H9 (cell line): ENCODE data around the gene DGCR8. TPM values are rescaled to one million over a fixed set of nuclear protein-coding genes. Genes with fewer than 3 reads are reported as not detected.
A peak's percentile ranks its signal among the peaks of the same experiment; 100 is the strongest.

ENCODE experiments used
- DNase-seq: peaks from one replicate; pipeline ENCODE4 v3.0.0-alpha.2; 2017
- H2AFZ ChIP-seq: one replicate; pipeline ENCODE4 v1.6.1; 2013; ENCODE audit warnings: mild to moderate bottlenecking, low read length, control low read depth, moderate library complexity
- H2AK5ac ChIP-seq: 2 replicates; pipeline ENCODE4 v1.6.1; 2013; ENCODE audit warnings: low read length, control low read depth, mixed read lengths; ENCODE audit not compliant: insufficient read length
- H2BK120ac ChIP-seq: one replicate; pipeline ENCODE4 v1.6.1; 2013; ENCODE audit warnings: low read depth, mild to moderate bottlenecking, low read length, control low read depth, inconsistent platforms; ENCODE audit not compliant: poor library complexity, severe bottlenecking
- H2BK12ac ChIP-seq: 2 replicates; pipeline ENCODE4 v1.6.1; 2013; ENCODE audit warnings: low read length, control low read depth, mixed read lengths, low read depth; ENCODE audit not compliant: insufficient read length
- H2BK15ac ChIP-seq: 2 replicates; pipeline ENCODE4 v1.6.1; 2013; ENCODE audit warnings: low read depth, low read length, control low read depth
- H2BK20ac ChIP-seq: one replicate; pipeline ENCODE4 v1.6.1; 2013; ENCODE audit warnings: low read depth, mild to moderate bottlenecking, low read length, control low read depth, inconsistent platforms; ENCODE audit not compliant: poor library complexity, severe bottlenecking
- H2BK5ac ChIP-seq: 2 replicates; pipeline ENCODE4 v1.6.1; 2013; ENCODE audit warnings: low read length, control low read depth, mixed read lengths; ENCODE audit not compliant: insufficient read length
- H3K14ac ChIP-seq: 2 replicates; pipeline ENCODE4 v1.6.1; 2013; ENCODE audit warnings: low read length, control low read depth; ENCODE audit not compliant: insufficient read depth
- H3K18ac ChIP-seq: 2 replicates; pipeline ENCODE4 v1.6.1; 2013; ENCODE audit warnings: low read depth, mild to moderate bottlenecking, mixed read lengths, low read length, control low read depth; ENCODE audit not compliant: insufficient read length
- H3K23ac ChIP-seq: 2 replicates; pipeline ENCODE4 v1.6.1; 2013; ENCODE audit warnings: low read length, control low read depth, mixed read lengths, low read depth; ENCODE audit not compliant: insufficient read length
- H3K23me2 ChIP-seq: 2 replicates; pipeline ENCODE4 v1.6.1; 2013; ENCODE audit warnings: low read depth, mild to moderate bottlenecking, mixed read lengths, low read length, control low read depth; ENCODE audit not compliant: insufficient read length, poor library complexity, severe bottlenecking
- H3K27ac ChIP-seq: 2 replicates; pipeline ENCODE4 v1.5.1; 2013; ENCODE audit warnings: low read length, control low read depth, mixed read lengths, low read depth; ENCODE audit not compliant: insufficient read length
- H3K27me3 ChIP-seq: 2 replicates; pipeline ENCODE4 v1.6.1; 2013; ENCODE audit warnings: low read length, control low read depth, inconsistent platforms; ENCODE audit not compliant: insufficient read depth
- H3K4ac ChIP-seq: 2 replicates; pipeline ENCODE4 v1.6.1; 2013; ENCODE audit warnings: low read depth, mild to moderate bottlenecking, control low read depth, inconsistent platforms, low read length, moderate library complexity
- H3K4me1 ChIP-seq: 2 replicates; pipeline ENCODE4 v1.6.1; 2013; ENCODE audit warnings: low read length, control low read depth, inconsistent platforms; ENCODE audit not compliant: insufficient read depth
- H3K4me2 ChIP-seq: 2 replicates; pipeline ENCODE4 v1.6.1; 2013; ENCODE audit warnings: low read length, control low read depth, mixed read lengths; ENCODE audit not compliant: insufficient read length, insufficient read depth
- H3K56ac ChIP-seq: 2 replicates; pipeline ENCODE4 v1.6.1; 2013; ENCODE audit warnings: low read depth, mild to moderate bottlenecking, mixed read lengths, low read length, control low read depth; ENCODE audit not compliant: insufficient read length
- H3K79me1 ChIP-seq: 2 replicates; pipeline ENCODE4 v1.6.1; 2013; ENCODE audit warnings: low read depth, mild to moderate bottlenecking, moderate library complexity, low read length, control low read depth, inconsistent platforms; ENCODE audit not compliant: insufficient read depth, poor library complexity, severe bottlenecking
- H3K79me2 ChIP-seq: 2 replicates; pipeline ENCODE4 v1.6.1; 2013; ENCODE audit warnings: low read length, control low read depth, inconsistent platforms; ENCODE audit not compliant: insufficient read depth
- H3K9ac ChIP-seq: 2 replicates; pipeline ENCODE4 v1.6.1; 2013; ENCODE audit warnings: low read length, control low read depth, mixed read lengths; ENCODE audit not compliant: insufficient read length; ENCODE audit errors: extremely low read depth
- H3K9me3 ChIP-seq: one replicate; pipeline ENCODE4 v1.6.1; 2013; ENCODE audit warnings: low read depth, low read length, inconsistent platforms; ENCODE audit not compliant: control insufficient read depth
- H3T11ph ChIP-seq: one replicate; pipeline ENCODE4 v1.6.1; 2013; ENCODE audit warnings: mild to moderate bottlenecking, low read length, control low read depth, inconsistent platforms
- H4K20me1 ChIP-seq: one replicate; pipeline ENCODE4 v1.6.1; 2013; ENCODE audit not compliant: control insufficient read depth, insufficient read length, insufficient read depth
- H4K5ac ChIP-seq: 2 replicates; pipeline ENCODE4 v1.6.1; 2013; ENCODE audit warnings: low read depth, mild to moderate bottlenecking, mixed read lengths, low read length, control low read depth; ENCODE audit not compliant: insufficient read length
- H4K8ac ChIP-seq: replicated peaks from 2 replicates; pipeline ENCODE4 v1.6.1; 2013; ENCODE audit warnings: low read length, control low read depth, mixed read lengths, low read depth; ENCODE audit not compliant: insufficient read length
- H4K91ac ChIP-seq: 2 replicates; pipeline ENCODE4 v1.6.1; 2013; ENCODE audit warnings: low read depth, mild to moderate bottlenecking, moderate library complexity, mixed read lengths, low read length, control low read depth; ENCODE audit not compliant: insufficient read length
- H3K27ac Mint-ChIP-seq, 3 experiments: 2 replicates in 2 of 3; 3 replicates in 1 of 3; pipeline ENCODE4 v1.8.0; 2020 to 2021; ENCODE audit warnings: mixed read lengths in 3 of 3, mild to moderate bottlenecking in 1 of 3, moderate library complexity in 1 of 3
- H3K27me3 Mint-ChIP-seq: 2 replicates; pipeline ENCODE4 v1.8.0; 2021; ENCODE audit warnings: low read depth, mild to moderate bottlenecking, moderate library complexity, mixed read lengths
- H3K36me3 Mint-ChIP-seq, 3 experiments: 2 replicates in 2 of 3; 3 replicates in 1 of 3; pipeline ENCODE4 v1.8.0; 2020 to 2021; ENCODE audit warnings: low read depth in 3 of 3, mixed read lengths in 3 of 3; ENCODE audit not compliant: insufficient read depth in 1 of 3
- H3K4me1 Mint-ChIP-seq, 2 experiments: 2 replicates each; pipeline ENCODE4 v1.8.0; 2020; ENCODE audit warnings: mixed read lengths in 2 of 2
- H3K4me3 Mint-ChIP-seq, 2 experiments: 2 replicates in 1 of 2; 3 replicates in 1 of 2; pipeline ENCODE4 v1.8.0; 2020 to 2021; ENCODE audit warnings: mild to moderate bottlenecking in 2 of 2, mixed read lengths in 2 of 2, moderate library complexity in 1 of 2
- H3K9me3 Mint-ChIP-seq, 2 experiments: 2 replicates in 1 of 2; 3 replicates in 1 of 2; pipeline ENCODE4 v1.8.0; 2020; ENCODE audit warnings: mild to moderate bottlenecking in 2 of 2, mixed read lengths in 2 of 2, moderate library complexity in 1 of 2
- CTCF ChIP-seq: fragments of 200-600 bp; sonication (generic); conservative IDR thresholded peaks from 3 replicates; pipeline ENCODE4 v1.8.0; 2021; ENCODE audit warnings: antibody characterized with exemption, mild to moderate bottlenecking
- WGBS: extraction: QIAGEN DNeasy Blood & Tissue Kit; methylation state at CpG from one replicate; pipeline ENCODE4 v1.1.7; 2013; ENCODE audit warnings: missing lambda C conversion rate, low lambda C conversion rate, mixed read lengths; ENCODE audit not compliant: insufficient read length; ENCODE audit errors: extremely low coverage; 5-methylcytosine and 5-hydroxymethylcytosine counted together
- total RNA-seq: library from RNA; stranded (reverse); gene quantifications from 2 replicates; pipeline ENCODE4 v1.2.1, GENCODE V29; 2021

DGCR8 gene
- total RNA-seq, 1 experiment from 2014 or later, result 74.5 TPM

- Histone ChIP-seq H3K9me3 (no peaks in the 10 kb centered on the region), H3K56ac (no peak overlapping the region), H4K20me1 (peaks cover 6% of the 10 kb centered on the region), H3K18ac (no peak overlapping the region), H2BK5ac (no peak overlapping the region), H3K4me2 (no peak overlapping the region), H2AFZ (no peak overlapping the region), H3K27ac (no peak overlapping the region), H2BK120ac (no peak overlapping the region), H3K23me2 (peaks cover 6% of the 10 kb centered on the region), H4K91ac (no peak overlapping the region), H3K23ac (no peak overlapping the region), H3K27me3 (no peaks in the 10 kb centered on the region), H2BK15ac (no peak overlapping the region), H3K14ac (no peak overlapping the region), H3K4me1 (peaks cover 2% of the 10 kb centered on the region; the same call in 1 of the 2 replicates), H3K79me2 (peaks cover 33% of the 10 kb centered on the region), H4K5ac (no peak overlapping the region), H2AK5ac (no peak overlapping the region), H2BK20ac (no peak overlapping the region), H3K79me1 (peaks cover 21% of the 10 kb centered on the region), H3T11ph (no peak overlapping the region), H3K4ac (no peak overlapping the region), H3K9ac (no peak overlapping the region), H2BK12ac (no peak overlapping the region), H4K8ac (no peak overlapping the region)
- no peak for DNase-seq
- H3K4me3 Mint-ChIP-seq, result no peak overlapping the region
- H3K9me3 Mint-ChIP-seq, result no peaks in the 10 kb centered on the region
- no peak for TF ChIP-seq CTCF
- H3K27me3 Mint-ChIP-seq, result no peaks in the 10 kb centered on the region
- no CpG with 5 or more reads among the region's 20 CpGs for WGBS
- peaks cover 37 to 44% of the 10 kb centered on the region in 2 experiments for H3K4me1 Mint-ChIP-seq
- H3K36me3 Mint-ChIP-seq, result peaks cover 47 to 79% (median 68%) of the 10 kb centered on the region in 3 experiments; a peak in 6 of 7 replicates
- peak overlapping the region in 1 of 3 experiments; percentile 86; a peak in 1 of 7 replicates for H3K27ac Mint-ChIP-seq
Observed at GRCh38 chr22:20085651-20086050, 5.6 kb downstream of the DGCR8 start.
